Measurements from ENCODE around the gene CD36.

CD36 gene

GRCh38 chr7:80637911-80638765 is at the start of gene CD36:
Gene CD36 (plus strand): TSS chr7:80638642. CDS start chr7:80646741, 8,099 bp downstream.
- DNase-seq (ENCODE audit: low read depth in 2 of 2, low spot score in 1 of 2) = no peak

- no peak for DNase-seq (ENCODE audit: low read depth in 2 of 2, low spot score in 1 of 2)
These were observed 48.8 kb upstream of the CD36 start for GRCh38 chr7:80589631-80590030.

- no peak for DNase-seq (ENCODE audit: low read depth in 2 of 2, low spot score in 1 of 2)
These were observed 46.8 kb upstream of the CD36 start for GRCh38 chr7:80591654-80592053.

GRCh38 chr7:80593869-80594586 is 44.4 kb upstream of the CD36 start:
- no peak for DNase-seq (ENCODE audit: low read depth in 2 of 2, low spot score in 1 of 2)

GRCh38 chr7:80596933-80597517 is 41.4 kb upstream of the CD36 start:
- DNase-seq (ENCODE audit: low read depth in 2 of 2, low spot score in 1 of 2) = no peak

GRCh38 chr7:80597875-80598274 is 40.6 kb upstream of the CD36 start:
- DNase-seq (ENCODE audit: low read depth in 2 of 2, low spot score in 1 of 2) = no peak

- no peak for DNase-seq (ENCODE audit: low read depth in 2 of 2, low spot score in 1 of 2)
These were observed 38.4 kb upstream of the CD36 start for GRCh38 chr7:80600046-80600445.

GRCh38 chr7:80601999-80602398 is 36.4 kb upstream of the CD36 start:
- no peak for DNase-seq (ENCODE audit: low read depth in 2 of 2, low spot score in 1 of 2)

GRCh38 chr7:80603940-80604339 is 34.5 kb upstream of the CD36 start:
- no peak for DNase-seq (ENCODE audit: low read depth in 2 of 2, low spot score in 1 of 2)

- DNase-seq (ENCODE audit: low read depth in 2 of 2, low spot score in 1 of 2) = no peak
These were observed 34.0 kb upstream of the CD36 start for GRCh38 chr7:80604436-80604835.

GRCh38 chr7:80607136-80607535 is 31.3 kb upstream of the CD36 start:
- no peak for DNase-seq (ENCODE audit: low read depth in 2 of 2, low spot score in 1 of 2)

GRCh38 chr7:80608336-80608735 is 30.1 kb upstream of the CD36 start:
- no peak for DNase-seq (ENCODE audit: low read depth in 2 of 2, low spot score in 1 of 2)

- no peak for DNase-seq (ENCODE audit: low read depth in 2 of 2, low spot score in 1 of 2)
These were observed 28.7 kb upstream of the CD36 start for GRCh38 chr7:80609751-80610150.

GRCh38 chr7:80611353-80611752 is 27.1 kb upstream of the CD36 start:
- no peak for DNase-seq (ENCODE audit: low read depth in 2 of 2, low spot score in 1 of 2)

- DNase-seq (ENCODE audit: low read depth in 2 of 2, low spot score in 1 of 2) = no peak
These were observed 26.7 kb upstream of the CD36 start for GRCh38 chr7:80611779-80612178.

GRCh38 chr7:80612880-80613279 is 25.6 kb upstream of the CD36 start:
- DNase-seq (ENCODE audit: low read depth in 2 of 2, low spot score in 1 of 2) = no peak

GRCh38 chr7:80613519-80613918 is 24.9 kb upstream of the CD36 start:
- no peak for DNase-seq (ENCODE audit: low read depth in 2 of 2, low spot score in 1 of 2)

GRCh38 chr7:80614851-80615271 is 23.6 kb upstream of the CD36 start:
- DNase-seq (ENCODE audit: low read depth in 2 of 2, low spot score in 1 of 2) = no peak

- no peak for DNase-seq (ENCODE audit: low read depth in 2 of 2, low spot score in 1 of 2)
These were observed 20.3 kb upstream of the CD36 start for GRCh38 chr7:80618096-80618495.

GRCh38 chr7:80619741-80620140 is 18.7 kb upstream of the CD36 start:
- no peak for DNase-seq (ENCODE audit: low read depth in 2 of 2, low spot score in 1 of 2)

- DNase-seq (ENCODE audit: low read depth in 2 of 2, low spot score in 1 of 2) = no peak
These were observed 15.9 kb upstream of the CD36 start for GRCh38 chr7:80622541-80622940.
